Coronary artery (tissue), 2 donors: Measurements from ENCODE around the gene KMT2B.

ENCODE experiments used
- DNase-seq: peaks from one replicate; pipeline ENCODE4 v3.0.0-alpha.2; 2017; ENCODE audit warnings: low spot score
- H3K27ac ChIP-seq, 2 donors: fragments of 200-600 bp; sonication (generic); one replicate each; pipeline ENCODE4 v1.5.1; 2016 to 2019
- H3K4me3 ChIP-seq: fragments of 200-600 bp; sonication (generic); 2 replicates; pipeline ENCODE4 v1.5.1; 2016; ENCODE audit warnings: mild to moderate bottlenecking, moderate library complexity
- CTCF ChIP-seq: fragments of 200-600 bp; sonication (generic); IDR thresholded peaks from one replicate; pipeline ENCODE4 v1.5.1; 2019; ENCODE audit warnings: antibody characterized with exemption

The KMT2B gene

GRCh38 chr19:35717665-35718344 is at the start of gene KMT2B:
TSS of gene KMT2B (plus strand) at chr19:35718003. CDS start at chr19:35718019, 16 bp downstream.
- no peak for TF ChIP-seq CTCF
- Histone ChIP-seq H3K27ac (peak within 1 kb of the TSS; percentile 85 to 96), H3K4me3 (peak within 1 kb of the TSS; percentile 88)
- peak; percentile 96 for DNase-seq

GRCh38 chr19:35669566-35669965 is 48.2 kb upstream of the KMT2B start:
- no peak for TF ChIP-seq CTCF
- H3K27ac ChIP-seq: no peak overlapping the region
- DNase-seq: no peak
- no peak overlapping the region for H3K4me3 ChIP-seq

GRCh38 chr19:35669974-35670373 is 47.8 kb upstream of the KMT2B start:
- no peak overlapping the region for H3K27ac ChIP-seq
- TF ChIP-seq CTCF: no peak
- no peak overlapping the region for H3K4me3 ChIP-seq
- no peak for DNase-seq

GRCh38 chr19:35670686-35671085 is 47.1 kb upstream of the KMT2B start:
- no peak for TF ChIP-seq CTCF
- no peak for DNase-seq
- Histone ChIP-seq H3K27ac (no peak overlapping the region), H3K4me3 (no peak overlapping the region)

GRCh38 chr19:35671818-35672217 is 46.0 kb upstream of the KMT2B start:
- no peak overlapping the region for H3K4me3 ChIP-seq
- no peak overlapping the region for H3K27ac ChIP-seq
- DNase-seq: no peak
- TF ChIP-seq CTCF: no peak

- DNase-seq: no peak
Measured at GRCh38 chr19:35673121-35673804, 44.5 kb upstream of the KMT2B start.

More at GRCh38 chr19:35673121-35673804, 44.5 kb upstream of the KMT2B start:
- Histone ChIP-seq H3K4me3 (peak overlapping the region; percentile 61), H3K27ac (no peak overlapping the region)
- no peak for TF ChIP-seq CTCF
